Measurements from ENCODE around the gene NANOS3.

The NANOS3 gene

GRCh38 chr19:13841086-13841961 is 35.6 kb upstream of the NANOS3 start:
- TF ChIP-seq CTCF (conservative IDR thresholded peaks at IDR 0.05) = no peak
- H3K27ac ChIP-seq = no peak overlapping the region

GRCh38 chr19:13841962-13842290 is 35.0 kb upstream of the NANOS3 start:
- TF ChIP-seq CTCF (conservative IDR thresholded peaks at IDR 0.05) = no peak
- no peak overlapping the region; the same call in 1 of the 2 replicates for H3K27ac ChIP-seq

DNA sequence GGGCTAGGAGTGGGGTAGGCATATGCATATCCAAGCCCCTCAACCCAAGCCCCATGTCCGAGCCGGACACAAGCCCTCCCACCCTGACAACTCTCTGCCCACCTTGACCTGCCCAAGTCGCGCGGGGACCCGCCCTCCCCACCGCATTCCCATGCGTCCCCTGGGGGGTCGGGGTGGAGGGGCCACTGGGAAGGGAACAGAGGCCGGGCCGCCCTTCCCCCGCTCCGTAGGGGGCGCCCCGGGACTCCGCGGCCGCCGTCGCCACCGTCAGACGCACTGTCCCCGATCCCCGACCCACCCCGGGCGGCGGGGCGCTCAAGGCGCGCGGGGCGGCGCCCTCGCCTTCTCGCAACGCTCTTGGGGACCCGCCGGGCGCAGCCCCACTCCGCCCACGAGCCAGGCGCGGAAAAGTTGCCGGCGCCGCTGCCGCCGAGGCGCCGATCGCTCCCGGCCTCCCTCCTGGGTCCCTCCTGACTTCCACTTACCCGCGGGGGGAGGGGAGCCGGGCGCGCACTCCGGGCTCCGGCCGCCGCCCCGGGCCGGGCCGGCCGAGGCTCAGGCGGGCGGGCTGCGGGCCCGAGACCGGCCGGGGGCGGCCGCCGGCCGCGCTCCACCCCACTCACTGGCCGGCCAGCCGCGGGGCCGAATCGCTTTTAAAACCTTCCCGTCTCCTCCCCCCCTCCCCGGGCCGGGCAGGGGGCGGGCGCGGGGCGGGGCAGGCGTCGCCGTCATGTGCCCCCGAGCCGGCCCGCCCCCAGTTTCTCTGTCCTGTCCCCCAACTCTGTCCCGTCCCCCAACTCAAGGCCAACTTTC is 34.4 kb upstream of the NANOS3 start:
- TF ChIP-seq CTCF (conservative IDR thresholded peaks at IDR 0.05) = peak; percentile 16; the same call in 1 of the 2 replicates
- H3K27ac ChIP-seq = peak overlapping the region; percentile 68; the same call in 1 of the 2 replicates

DNA sequence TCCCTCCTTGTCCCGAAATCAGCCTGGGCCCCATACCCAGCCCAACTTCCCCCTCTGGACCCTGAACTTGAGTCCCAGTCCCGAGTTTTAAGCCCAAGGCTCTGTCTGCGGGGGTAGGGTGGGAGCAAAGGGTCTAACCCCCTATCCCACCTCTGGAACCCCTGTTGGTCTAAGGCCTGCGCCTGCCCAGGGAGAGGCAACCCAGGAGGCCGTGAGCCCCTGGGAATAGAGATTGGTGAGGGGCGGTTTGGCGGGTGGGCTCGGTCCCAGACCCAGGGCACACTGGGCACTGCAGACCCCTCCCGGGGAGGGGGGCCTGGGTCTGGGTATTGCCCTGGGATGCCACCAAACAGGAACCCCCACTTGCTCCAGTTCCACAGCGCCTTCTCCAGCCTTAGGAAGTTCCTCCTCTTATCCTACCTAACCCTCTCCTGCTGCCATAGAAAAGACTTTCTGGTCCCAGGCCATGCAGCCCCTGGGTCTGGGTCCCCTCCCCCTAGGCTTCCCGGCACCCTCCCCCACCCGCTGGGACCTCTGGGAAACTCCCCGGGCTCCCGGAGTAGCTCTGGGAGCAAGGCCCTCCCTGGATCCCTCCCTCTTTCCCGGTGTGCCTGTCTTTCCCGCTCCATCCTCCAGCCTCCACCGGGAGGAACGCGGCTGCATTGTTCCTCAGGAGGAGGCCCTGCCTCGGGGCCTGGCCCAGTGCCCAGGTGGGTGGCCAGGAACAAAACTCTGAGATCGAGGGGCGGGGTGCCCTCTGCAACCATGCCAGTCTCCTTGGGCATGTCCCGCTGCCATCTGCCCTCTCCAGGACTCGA is 33.6 kb upstream of the NANOS3 start:
- no peak for TF ChIP-seq CTCF (conservative IDR thresholded peaks at IDR 0.05)
- peak overlapping the region; percentile 68; the same call in 1 of the 2 replicates for H3K27ac ChIP-seq

DNA sequence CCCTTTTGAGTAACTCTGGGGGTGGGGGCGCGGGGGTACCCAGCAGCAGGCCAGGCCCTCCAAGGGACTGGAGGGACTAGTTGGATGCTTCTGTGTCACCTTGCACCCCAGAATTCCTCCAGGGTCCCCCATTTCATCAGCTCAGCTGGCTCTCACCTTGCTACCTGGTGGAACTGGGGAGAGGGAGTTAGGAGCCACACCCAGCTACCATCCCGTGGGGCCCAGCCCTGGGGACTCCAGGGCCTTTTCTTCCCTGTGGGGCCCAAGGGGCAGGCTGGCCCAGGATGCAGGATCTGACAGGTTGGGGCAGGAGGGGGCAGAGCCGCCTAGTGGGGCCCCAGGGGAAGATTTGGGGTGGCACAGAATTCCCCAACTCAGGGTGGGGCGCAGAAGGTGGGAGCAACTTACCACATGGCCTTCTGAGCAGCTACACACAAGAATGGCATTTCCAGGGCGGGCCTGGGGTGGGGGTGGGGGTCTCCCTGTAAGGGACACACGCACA is 32.8 kb upstream of the NANOS3 start:
- H3K27ac ChIP-seq = no peak overlapping the region
- no peak for TF ChIP-seq CTCF (conservative IDR thresholded peaks at IDR 0.05)

DNA sequence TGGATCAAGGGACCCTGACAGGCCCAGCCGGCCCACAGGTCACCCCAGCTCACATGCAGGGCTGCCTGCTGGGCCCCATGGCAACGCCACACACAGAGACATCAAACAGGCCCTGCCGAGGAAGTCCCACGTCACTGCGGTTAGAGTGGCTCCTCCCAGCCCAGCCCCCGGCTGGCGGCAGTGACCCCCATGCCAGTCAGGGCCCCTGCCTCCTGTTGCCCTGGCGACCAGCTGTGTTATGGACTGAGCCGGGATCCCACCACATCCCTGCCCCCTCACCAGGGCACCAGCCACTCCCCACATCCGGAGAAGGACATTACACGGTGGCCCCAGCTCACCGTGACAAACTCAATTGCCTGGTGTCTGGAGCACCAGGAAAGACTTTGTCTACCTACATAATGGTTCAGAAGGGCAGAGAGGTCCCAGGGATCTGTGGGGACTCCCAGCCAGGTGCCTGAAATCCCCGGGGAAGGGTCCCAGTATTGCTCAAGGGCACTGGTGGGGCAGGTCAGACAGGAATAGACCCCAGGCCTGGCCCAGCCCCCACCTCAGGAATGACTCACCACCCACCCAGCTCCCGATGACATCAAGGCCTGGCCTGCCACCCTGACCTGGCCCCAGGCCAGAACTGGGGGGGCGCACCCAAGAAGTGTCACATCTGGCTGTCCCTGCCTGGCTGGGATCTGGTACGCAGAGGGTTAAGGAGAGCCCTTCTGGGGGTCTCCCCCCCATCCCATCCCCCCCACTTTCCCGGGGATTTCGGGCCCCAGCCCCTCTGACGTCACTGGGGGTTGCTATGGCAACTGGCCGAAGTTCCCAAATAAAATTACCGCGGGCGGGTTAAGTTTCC is 30.2 kb upstream of the NANOS3 start:
- TF ChIP-seq CTCF (conservative IDR thresholded peaks at IDR 0.05) = no peak
- peak overlapping the region; percentile 54; the same call in 1 of the 2 replicates for H3K27ac ChIP-seq

All from VCaP (cell line).